Transverse colon (tissue), 3 donors: ENCODE results near the gene SCN8A.

ENCODE experiments used
- POLR2A ChIP-seq: fragments of 450-650 bp; IDR thresholded peaks from one replicate; pipeline ENCODE4 v1.6.1; 2016; ENCODE audit warnings: antibody characterized with exemption, mild to moderate bottlenecking, moderate library complexity
- TF ChIP-seq, protein P1 (sequence below), 5 experiments: fragments of 200-600 bp in 3 of 5; fragments of 450-650 bp in 2 of 5; sonication (generic) in 3 of 5; IDR thresholded peaks; 1 replicate in 2 of 5; 2 replicates in 3 of 5; pipeline ENCODE4 v1.5.1; 2016 to 2017; ENCODE audit warnings: antibody characterized with exemption in 5 of 5, inconsistent platforms in 3 of 5, mild to moderate bottlenecking in 2 of 5, moderate library complexity in 1 of 5

DNA sequence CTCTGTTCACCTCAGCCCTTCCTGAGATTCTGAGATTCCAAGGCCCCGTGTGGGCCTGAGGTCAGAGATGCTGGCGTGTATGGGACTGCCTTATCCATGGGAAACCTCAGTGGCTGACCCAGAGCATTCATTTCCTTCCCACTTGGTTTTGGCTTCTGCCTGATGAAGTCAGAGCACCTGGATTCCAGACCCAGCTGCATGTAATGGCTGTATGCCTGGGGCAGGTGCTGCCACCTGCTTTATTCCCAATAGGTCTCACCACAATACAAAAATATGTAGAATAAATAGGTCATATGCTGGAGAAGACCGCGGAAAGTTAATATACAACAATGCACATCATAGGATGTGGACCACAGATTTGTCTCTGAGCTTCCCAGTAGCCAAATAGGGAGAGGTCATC is 231.9 kb downstream of the SCN8A start:
- TF ChIP-seq, protein P1, sequence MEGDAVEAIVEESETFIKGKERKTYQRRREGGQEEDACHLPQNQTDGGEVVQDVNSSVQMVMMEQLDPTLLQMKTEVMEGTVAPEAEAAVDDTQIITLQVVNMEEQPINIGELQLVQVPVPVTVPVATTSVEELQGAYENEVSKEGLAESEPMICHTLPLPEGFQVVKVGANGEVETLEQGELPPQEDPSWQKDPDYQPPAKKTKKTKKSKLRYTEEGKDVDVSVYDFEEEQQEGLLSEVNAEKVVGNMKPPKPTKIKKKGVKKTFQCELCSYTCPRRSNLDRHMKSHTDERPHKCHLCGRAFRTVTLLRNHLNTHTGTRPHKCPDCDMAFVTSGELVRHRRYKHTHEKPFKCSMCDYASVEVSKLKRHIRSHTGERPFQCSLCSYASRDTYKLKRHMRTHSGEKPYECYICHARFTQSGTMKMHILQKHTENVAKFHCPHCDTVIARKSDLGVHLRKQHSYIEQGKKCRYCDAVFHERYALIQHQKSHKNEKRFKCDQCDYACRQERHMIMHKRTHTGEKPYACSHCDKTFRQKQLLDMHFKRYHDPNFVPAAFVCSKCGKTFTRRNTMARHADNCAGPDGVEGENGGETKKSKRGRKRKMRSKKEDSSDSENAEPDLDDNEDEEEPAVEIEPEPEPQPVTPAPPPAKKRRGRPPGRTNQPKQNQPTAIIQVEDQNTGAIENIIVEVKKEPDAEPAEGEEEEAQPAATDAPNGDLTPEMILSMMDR (IDR thresholded peaks at IDR 0.05) = no peak
- no peak for TF ChIP-seq POLR2A
